Measurements from ENCODE around the gene FIGNL2. TPM values are rescaled to one million over a fixed set of nuclear protein-coding genes. Genes with fewer than 3 reads are reported as not detected.

FIGNL2 gene
- total and polyA plus RNA-seq, 8 donors, result under 0.01 to 1.4 (median 0.12) TPM; not detected in 3

DNA sequence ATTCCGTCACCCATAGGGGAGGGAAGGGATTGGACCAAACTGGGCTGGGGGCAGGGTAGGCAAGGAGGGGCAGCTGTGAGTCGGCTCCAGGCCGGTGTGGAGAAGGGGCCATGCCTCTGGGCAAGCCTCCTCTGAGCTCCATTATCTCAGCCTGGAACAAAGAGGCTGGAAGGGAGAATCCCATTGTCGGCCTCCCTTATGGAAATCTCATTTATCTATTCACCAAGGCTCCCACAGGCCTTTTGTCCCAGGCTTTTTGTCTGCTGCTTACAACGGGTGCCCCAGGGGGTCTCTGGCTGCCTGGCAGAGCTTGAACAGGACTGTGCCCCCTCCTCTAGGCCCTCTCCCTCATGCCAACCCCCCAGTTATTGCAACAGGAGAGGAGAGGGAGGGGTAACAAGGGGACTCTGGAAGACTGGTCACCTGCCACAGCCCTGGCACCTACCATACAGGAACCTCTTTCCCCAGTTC is 19.5 kb downstream of the FIGNL2 start:
- H3K4me1 ChIP-seq, result peaks cover 0 to 35% (median 14%) of the 10 kb centered on the region in 4 donors
- intact Hi-C loops (cut with DNase I; ENCODE audit: low total_unique reads), result no loop called here
- no peak overlapping the region for H3K4me3 ChIP-seq
- no peaks in the 10 kb centered on the region for H3K9me3 ChIP-seq
- H3K27me3 ChIP-seq, result peaks cover 0 to 58% (median under 1%) of the 10 kb centered on the region in 3 donors
- TF ChIP-seq POLR2AphosphoS5 (IDR thresholded peaks at IDR 0.05) (no peak), EP300 (IDR thresholded peaks at IDR 0.05) (no peak)
- TF ChIP-seq, protein P1, sequence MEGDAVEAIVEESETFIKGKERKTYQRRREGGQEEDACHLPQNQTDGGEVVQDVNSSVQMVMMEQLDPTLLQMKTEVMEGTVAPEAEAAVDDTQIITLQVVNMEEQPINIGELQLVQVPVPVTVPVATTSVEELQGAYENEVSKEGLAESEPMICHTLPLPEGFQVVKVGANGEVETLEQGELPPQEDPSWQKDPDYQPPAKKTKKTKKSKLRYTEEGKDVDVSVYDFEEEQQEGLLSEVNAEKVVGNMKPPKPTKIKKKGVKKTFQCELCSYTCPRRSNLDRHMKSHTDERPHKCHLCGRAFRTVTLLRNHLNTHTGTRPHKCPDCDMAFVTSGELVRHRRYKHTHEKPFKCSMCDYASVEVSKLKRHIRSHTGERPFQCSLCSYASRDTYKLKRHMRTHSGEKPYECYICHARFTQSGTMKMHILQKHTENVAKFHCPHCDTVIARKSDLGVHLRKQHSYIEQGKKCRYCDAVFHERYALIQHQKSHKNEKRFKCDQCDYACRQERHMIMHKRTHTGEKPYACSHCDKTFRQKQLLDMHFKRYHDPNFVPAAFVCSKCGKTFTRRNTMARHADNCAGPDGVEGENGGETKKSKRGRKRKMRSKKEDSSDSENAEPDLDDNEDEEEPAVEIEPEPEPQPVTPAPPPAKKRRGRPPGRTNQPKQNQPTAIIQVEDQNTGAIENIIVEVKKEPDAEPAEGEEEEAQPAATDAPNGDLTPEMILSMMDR (IDR thresholded peaks at IDR 0.05), result no peak
- H3K27ac ChIP-seq, result no peak overlapping the region
- 76 to 88% (median 81%) methylated on average over 5 of the region's 5 CpGs for WGBS, 5 donors
- no peaks in the 10 kb centered on the region for H3K36me3 ChIP-seq
- DNase-seq, result no peak

GRCh38 chr12:51827925-51828818 is 20.3 kb downstream of the FIGNL2 start:
- peaks cover 0 to 37% (median 17%) of the 10 kb centered on the region in 4 donors for H3K4me1 ChIP-seq
- 25 to 44% (median 32%) methylated on average over 11 of the region's 11 CpGs for WGBS, 5 donors
- H3K27me3 ChIP-seq, result peaks cover 0 to 57% (median 0%) of the 10 kb centered on the region in 3 donors
- no peak for TF ChIP-seq EP300 (IDR thresholded peaks at IDR 0.05)
- peak in 2 of 3 donors; percentile 10 to 73 for TF ChIP-seq POLR2AphosphoS5 (IDR thresholded peaks at IDR 0.05)
- TF ChIP-seq, protein P1 (IDR thresholded peaks at IDR 0.05), result no peak
- TF ChIP-seq POLR2A (IDR thresholded peaks at IDR 0.05), result no peak
- no peak overlapping the region for H3K4me3 ChIP-seq
- intact Hi-C loops (cut with DNase I; ENCODE audit: low total_unique reads), result no loop called here
- peak overlapping the region; percentile 21 to 70 (median 30) for H3K27ac ChIP-seq
- H3K9me3 ChIP-seq, result no peaks in the 10 kb centered on the region
- peak; percentile 70 to 80 for DNase-seq
- no peaks in the 10 kb centered on the region for H3K36me3 ChIP-seq

DNA sequence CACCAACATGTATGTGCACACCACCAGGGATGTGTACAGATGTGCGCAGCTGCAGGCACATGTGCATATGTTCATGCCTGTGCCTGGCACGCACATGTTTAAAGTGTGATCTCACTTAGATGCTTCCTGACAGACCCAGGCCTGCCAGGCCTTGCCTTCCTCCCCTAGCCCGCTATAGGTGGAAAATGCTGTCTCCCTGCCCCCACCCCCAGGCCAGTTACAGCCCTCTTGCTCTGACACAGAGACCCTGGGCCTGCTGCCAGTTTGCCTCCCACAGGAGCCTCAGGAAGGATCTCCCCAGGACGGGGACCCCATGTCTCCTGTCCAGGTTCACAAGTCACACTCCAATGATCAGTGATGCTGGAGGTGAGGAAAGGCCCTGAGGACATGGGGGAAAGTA is 21.6 kb downstream of the FIGNL2 start:
- no peak overlapping the region for H3K4me3 ChIP-seq
- no peaks in the 10 kb centered on the region for H3K36me3 ChIP-seq
- peaks cover 0 to 32% (median 20%) of the 10 kb centered on the region in 4 donors for H3K4me1 ChIP-seq
- no peak for DNase-seq
- H3K27me3 ChIP-seq, result peaks cover 0 to 53% (median 0%) of the 10 kb centered on the region in 3 donors
- H3K9me3 ChIP-seq, result no peaks in the 10 kb centered on the region
- TF ChIP-seq, protein P1 (IDR thresholded peaks at IDR 0.05), result no peak
- no peak for TF ChIP-seq POLR2AphosphoS5 (IDR thresholded peaks at IDR 0.05)
- TF ChIP-seq EP300 (IDR thresholded peaks at IDR 0.05), result no peak
- TF ChIP-seq POLR2A (IDR thresholded peaks at IDR 0.05), result no peak
- peak overlapping the region in 1 of 5 donors; percentile 70 for H3K27ac ChIP-seq
- intact Hi-C loops (cut with DNase I; ENCODE audit: low total_unique reads), result no loop called here
- 85 to 93% (median 89%) methylated on average over 3 to 4 of the region's 4 CpGs for WGBS, 5 donors

GRCh38 chr12:51825216-51825615 is 23.3 kb downstream of the FIGNL2 start:
- TF ChIP-seq, protein P1 (IDR thresholded peaks at IDR 0.05), result no peak
- TF ChIP-seq POLR2AphosphoS5 (IDR thresholded peaks at IDR 0.05), result no peak
- no peak for TF ChIP-seq EP300 (IDR thresholded peaks at IDR 0.05)
- no peak for TF ChIP-seq POLR2A (IDR thresholded peaks at IDR 0.05)
- 82 to 93% (median 86%) methylated on average over 5 of the region's 5 CpGs for WGBS, 5 donors
- H3K4me3 ChIP-seq, result no peak overlapping the region
- peaks cover 13 to 47% (median 29%) of the 10 kb centered on the region in 4 donors for H3K4me1 ChIP-seq
- H3K27me3 ChIP-seq, result peaks cover 0 to 55% (median 6%) of the 10 kb centered on the region in 3 donors
- no peak for DNase-seq
- no peaks in the 10 kb centered on the region for H3K9me3 ChIP-seq
- no peaks in the 10 kb centered on the region for H3K36me3 ChIP-seq
- no peak overlapping the region for H3K27ac ChIP-seq
- intact Hi-C loops (cut with DNase I; ENCODE audit: low total_unique reads), result no loop called here
